ENCODE results near the gene ITGB2.

The ITGB2 gene

DNA sequence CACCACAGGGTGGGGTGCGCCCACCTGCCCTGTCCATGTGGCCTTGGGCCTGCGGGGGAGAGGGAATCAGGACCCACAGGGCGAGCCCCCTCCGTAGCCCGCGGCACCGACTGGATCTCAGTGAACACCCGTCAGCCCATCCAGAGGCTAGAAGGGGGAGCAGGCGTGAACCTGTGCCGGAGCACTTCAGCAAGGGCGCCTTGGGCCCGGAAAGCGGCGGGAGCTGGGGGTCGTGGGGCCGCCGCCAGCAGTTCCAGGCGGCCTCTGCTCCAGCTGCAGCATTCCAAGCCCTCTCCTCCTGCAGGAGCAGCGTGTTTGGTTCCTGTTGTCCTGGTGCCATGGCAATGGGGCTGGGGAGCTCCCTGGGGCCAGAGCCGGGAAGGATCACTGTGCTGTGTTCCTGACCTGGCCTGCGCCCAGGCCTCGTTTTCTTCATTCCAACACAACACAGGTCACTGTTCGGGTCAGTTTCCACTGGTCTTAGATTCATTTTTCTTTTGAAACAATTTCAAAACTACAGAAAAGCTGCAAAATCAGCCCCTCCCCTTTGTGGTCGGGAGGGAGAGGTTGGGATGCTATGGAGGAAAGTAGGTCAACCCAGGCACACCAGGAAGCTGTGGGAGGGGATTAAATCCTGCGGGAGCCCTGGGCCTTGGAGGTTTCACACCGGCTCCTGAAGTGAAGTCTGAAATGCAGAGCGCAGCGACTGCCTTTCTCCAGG, 37.9 kb upstream of the ITGB2 start:
- no peak for TF ChIP-seq CREB1 (IDR thresholded peaks at IDR 0.05; ENCODE audit: low read depth)
- no peak for TF ChIP-seq CEBPB (IDR thresholded peaks at IDR 0.05)
- TF ChIP-seq TEAD4 (IDR thresholded peaks at IDR 0.05) = no peak
- TF ChIP-seq NFIC (IDR thresholded peaks at IDR 0.05) = no peak
- no peak for TF ChIP-seq REST (IDR thresholded peaks at IDR 0.05; ENCODE audit: low read depth)
- TF ChIP-seq FOXM1 (IDR thresholded peaks at IDR 0.05; ENCODE audit: borderline replicate concordance, low read depth) = no peak
- no peak for TF ChIP-seq TCF12 (IDR thresholded peaks at IDR 0.05; ENCODE audit: low read depth)
- no peak for TF ChIP-seq EP300 (IDR thresholded peaks at IDR 0.05; ENCODE audit: borderline replicate concordance)
- no peak for TF ChIP-seq RAD21 (IDR thresholded peaks at IDR 0.05; ENCODE audit: low read depth)
- no peak for TF ChIP-seq ZBTB7A (IDR thresholded peaks at IDR 0.05; ENCODE audit: low read depth)
- no peak for TF ChIP-seq YY1 (IDR thresholded peaks at IDR 0.05; ENCODE audit: low read depth)
- no peak for TF ChIP-seq EGR1 (IDR thresholded peaks at IDR 0.05)
- TF ChIP-seq MAX (IDR thresholded peaks at IDR 0.05) = no peak
- no peak for TF ChIP-seq TAF1 (IDR thresholded peaks at IDR 0.05; ENCODE audit: low read depth)
- no peak for TF ChIP-seq USF1 (IDR thresholded peaks at IDR 0.05)

- TF ChIP-seq REST (IDR thresholded peaks at IDR 0.05; ENCODE audit: low read depth) (no peak), USF1 (IDR thresholded peaks at IDR 0.05) (no peak), EGR1 (IDR thresholded peaks at IDR 0.05) (no peak), TEAD4 (IDR thresholded peaks at IDR 0.05) (no peak), MAX (IDR thresholded peaks at IDR 0.05) (no peak), TCF12 (IDR thresholded peaks at IDR 0.05; ENCODE audit: low read depth) (no peak), RAD21 (IDR thresholded peaks at IDR 0.05; ENCODE audit: low read depth) (no peak), YY1 (IDR thresholded peaks at IDR 0.05; ENCODE audit: low read depth) (no peak), TAF1 (IDR thresholded peaks at IDR 0.05; ENCODE audit: low read depth) (no peak), NFIC (IDR thresholded peaks at IDR 0.05) (no peak), CREB1 (IDR thresholded peaks at IDR 0.05; ENCODE audit: low read depth) (no peak), CEBPB (IDR thresholded peaks at IDR 0.05) (no peak), EP300 (IDR thresholded peaks at IDR 0.05; ENCODE audit: borderline replicate concordance) (no peak), ZBTB7A (IDR thresholded peaks at IDR 0.05; ENCODE audit: low read depth) (no peak), FOXM1 (IDR thresholded peaks at IDR 0.05; ENCODE audit: borderline replicate concordance, low read depth) (no peak)
These were observed 37.3 kb upstream of the ITGB2 start for GRCh38 chr21:44957901-44958451.

DNA sequence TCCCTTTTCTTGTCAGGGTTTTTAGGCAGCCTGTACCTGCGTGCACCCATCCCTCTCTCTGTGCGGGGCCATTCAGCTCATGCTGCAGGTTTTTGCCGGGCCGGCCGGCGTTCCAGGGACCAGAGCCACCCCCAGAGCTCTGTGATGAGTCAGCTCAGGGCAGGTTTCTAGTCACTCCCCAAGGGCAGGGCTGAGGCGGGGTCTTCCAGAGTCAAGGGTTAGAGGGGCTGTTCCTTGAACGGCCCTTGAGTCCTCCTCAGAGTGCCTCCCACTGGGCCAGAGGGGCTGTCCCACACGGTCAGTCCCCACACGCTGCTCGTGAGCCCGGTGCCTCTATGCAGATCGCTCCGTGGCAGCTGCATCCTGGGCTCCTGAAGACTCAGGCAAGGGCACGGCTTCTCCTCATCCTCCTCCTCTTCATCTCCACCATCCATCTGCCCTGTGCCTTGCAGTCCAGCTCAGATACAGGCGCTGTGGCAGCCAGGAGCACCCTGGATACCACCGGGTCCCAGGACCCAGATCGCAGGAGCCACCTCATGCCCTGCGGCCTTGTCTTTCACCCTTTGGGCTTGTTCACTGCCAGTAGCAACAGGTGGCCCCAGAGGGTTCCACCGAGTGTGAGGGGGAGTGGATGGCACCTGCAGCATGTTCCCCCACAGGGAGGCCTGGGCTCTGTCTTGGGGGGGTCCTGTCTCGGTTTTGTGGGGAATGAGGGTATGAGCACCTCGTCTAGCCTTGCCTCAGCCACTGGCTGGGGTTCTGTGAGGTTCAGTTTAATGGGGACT, 36.5 kb upstream of the ITGB2 start:
- no peak for TF ChIP-seq CREB1 (IDR thresholded peaks at IDR 0.05; ENCODE audit: low read depth)
- TF ChIP-seq TEAD4 (IDR thresholded peaks at IDR 0.05) = no peak
- no peak for TF ChIP-seq NFIC (IDR thresholded peaks at IDR 0.05)
- TF ChIP-seq RAD21 (IDR thresholded peaks at IDR 0.05; ENCODE audit: low read depth) = no peak
- TF ChIP-seq TAF1 (IDR thresholded peaks at IDR 0.05; ENCODE audit: low read depth) = no peak
- no peak for TF ChIP-seq MAX (IDR thresholded peaks at IDR 0.05)
- no peak for TF ChIP-seq CEBPB (IDR thresholded peaks at IDR 0.05)
- no peak for TF ChIP-seq EGR1 (IDR thresholded peaks at IDR 0.05)
- no peak for TF ChIP-seq ZBTB7A (IDR thresholded peaks at IDR 0.05; ENCODE audit: low read depth)

DNA sequence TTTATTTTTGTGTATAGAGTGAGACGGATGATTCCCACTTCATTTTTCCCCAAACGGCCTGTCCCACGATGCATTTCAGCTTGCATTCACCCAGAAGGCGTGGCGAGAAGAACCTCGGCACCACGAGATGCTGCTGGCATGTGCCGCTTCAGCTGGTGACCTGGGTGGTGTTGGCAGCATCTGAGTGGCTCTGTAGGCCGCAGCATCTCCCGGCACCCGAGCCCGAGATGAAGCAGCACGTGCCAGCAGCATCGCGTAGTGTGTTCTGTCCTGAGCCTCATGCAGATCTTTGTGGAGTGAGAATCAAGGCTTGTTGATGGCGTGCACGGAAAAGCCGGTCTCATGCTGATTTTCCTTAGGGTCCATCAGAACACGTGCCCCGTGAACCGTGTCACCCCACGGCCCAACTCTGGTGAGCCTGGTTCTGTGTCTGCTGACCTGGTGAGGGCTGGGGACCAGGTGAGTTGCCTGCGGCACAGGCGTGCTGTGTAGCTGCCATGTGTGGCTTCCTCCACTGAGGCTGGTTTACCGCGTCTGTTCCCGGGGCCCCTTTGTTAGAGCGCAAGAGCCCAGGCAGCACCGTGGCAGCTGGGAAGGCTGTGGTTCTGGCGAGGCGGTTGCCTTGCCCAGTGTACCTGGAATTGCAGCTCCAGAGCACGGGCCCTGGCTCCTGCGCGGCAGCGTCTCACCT, 35.8 kb upstream of the ITGB2 start:
- TF ChIP-seq TCF12 (IDR thresholded peaks at IDR 0.05; ENCODE audit: low read depth) (no peak), NFIC (IDR thresholded peaks at IDR 0.05) (no peak), YY1 (IDR thresholded peaks at IDR 0.05; ENCODE audit: low read depth) (no peak), TAF1 (IDR thresholded peaks at IDR 0.05; ENCODE audit: low read depth) (no peak), FOXM1 (IDR thresholded peaks at IDR 0.05; ENCODE audit: borderline replicate concordance, low read depth) (no peak), EP300 (IDR thresholded peaks at IDR 0.05; ENCODE audit: borderline replicate concordance) (no peak), ZBTB7A (IDR thresholded peaks at IDR 0.05; ENCODE audit: low read depth) (no peak)

Data from Ishikawa (cell line).